Sigmoid colon (tissue), 3 donors: ENCODE measurements around the gene CALML4.

Experiments
- CTCF ChIP-seq, 4 experiments: fragments of 450-650 bp in 3 of 4; fragments of 200-600 bp in 1 of 4; IDR thresholded peaks; one replicate each; pipeline ENCODE4 v1.5.1; 2016 to 2019; ENCODE audit warnings: antibody characterized with exemption in 4 of 4, mild to moderate bottlenecking in 3 of 4, moderate library complexity in 2 of 4
- POLR2A ChIP-seq, 2 donors: fragments of 450-650 bp; IDR thresholded peaks; one replicate each; pipeline ENCODE4 v1.6.1; 2016; ENCODE audit warnings: antibody characterized with exemption in 2 of 2, mild to moderate bottlenecking in 2 of 2, moderate library complexity in 2 of 2

GRCh38 chr15:68252925-68253534 lies 47.9 kb upstream of the CALML4 start:
- TF ChIP-seq CTCF (IDR thresholded peaks at IDR 0.05) (peak; percentile 69 to 86 (median 80)), POLR2A (IDR thresholded peaks at IDR 0.05) (no peak)
